ENCODE measurements around the gene CEP131.

DNA sequence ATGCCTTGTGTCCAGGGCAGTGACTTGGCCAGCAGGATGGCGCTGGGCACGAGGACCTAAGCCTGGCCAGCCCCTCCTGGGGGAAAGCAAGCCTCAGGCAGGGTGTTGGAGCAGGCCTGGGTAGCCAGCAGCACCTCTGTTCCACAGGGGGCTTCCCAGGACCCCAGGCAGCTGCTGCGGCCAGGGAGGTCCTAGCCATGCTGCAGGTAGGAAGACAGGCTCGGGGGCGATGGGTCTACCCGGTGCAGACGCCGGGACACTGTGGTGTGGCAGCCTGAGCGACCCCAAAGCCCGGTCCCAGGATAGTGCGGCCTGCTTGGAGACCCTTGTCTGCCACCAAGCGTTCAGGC is 34.3 kb downstream of the CEP131 start:
- TF ChIP-seq, protein P1, sequence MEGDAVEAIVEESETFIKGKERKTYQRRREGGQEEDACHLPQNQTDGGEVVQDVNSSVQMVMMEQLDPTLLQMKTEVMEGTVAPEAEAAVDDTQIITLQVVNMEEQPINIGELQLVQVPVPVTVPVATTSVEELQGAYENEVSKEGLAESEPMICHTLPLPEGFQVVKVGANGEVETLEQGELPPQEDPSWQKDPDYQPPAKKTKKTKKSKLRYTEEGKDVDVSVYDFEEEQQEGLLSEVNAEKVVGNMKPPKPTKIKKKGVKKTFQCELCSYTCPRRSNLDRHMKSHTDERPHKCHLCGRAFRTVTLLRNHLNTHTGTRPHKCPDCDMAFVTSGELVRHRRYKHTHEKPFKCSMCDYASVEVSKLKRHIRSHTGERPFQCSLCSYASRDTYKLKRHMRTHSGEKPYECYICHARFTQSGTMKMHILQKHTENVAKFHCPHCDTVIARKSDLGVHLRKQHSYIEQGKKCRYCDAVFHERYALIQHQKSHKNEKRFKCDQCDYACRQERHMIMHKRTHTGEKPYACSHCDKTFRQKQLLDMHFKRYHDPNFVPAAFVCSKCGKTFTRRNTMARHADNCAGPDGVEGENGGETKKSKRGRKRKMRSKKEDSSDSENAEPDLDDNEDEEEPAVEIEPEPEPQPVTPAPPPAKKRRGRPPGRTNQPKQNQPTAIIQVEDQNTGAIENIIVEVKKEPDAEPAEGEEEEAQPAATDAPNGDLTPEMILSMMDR (IDR thresholded peaks at IDR 0.05), result no peak
- no peak for TF ChIP-seq POLR2AphosphoS5 (IDR thresholded peaks at IDR 0.05)
- no peak for TF ChIP-seq POLR2A (IDR thresholded peaks at IDR 0.05)
- TF ChIP-seq EP300 (IDR thresholded peaks at IDR 0.05), result no peak
